Measurements from ENCODE around the gene CCDC38.
A peak's percentile ranks its signal among the peaks of the same experiment; 100 is the strongest.

CCDC38 gene

DNA sequence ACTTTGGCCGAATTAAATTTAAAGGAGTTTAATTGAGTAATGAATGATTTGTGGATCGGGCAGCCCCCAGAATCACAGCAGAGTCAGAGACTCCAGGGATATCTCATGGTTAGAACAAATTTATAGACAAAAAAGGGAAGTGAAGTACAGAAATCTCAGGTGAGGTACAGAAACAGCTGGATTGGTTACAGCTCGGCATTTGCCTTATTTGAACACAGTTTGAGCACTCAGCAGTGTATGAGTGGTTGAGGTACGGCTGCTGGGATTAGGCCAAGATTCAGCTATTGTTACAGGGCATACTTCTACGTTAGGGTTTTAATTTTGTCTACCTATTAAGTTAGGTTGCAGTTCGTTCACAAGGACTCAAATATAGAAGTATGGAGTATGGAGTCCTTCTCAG is 23.3 kb downstream of the CCDC38 start:
- TF ChIP-seq, protein P1, sequence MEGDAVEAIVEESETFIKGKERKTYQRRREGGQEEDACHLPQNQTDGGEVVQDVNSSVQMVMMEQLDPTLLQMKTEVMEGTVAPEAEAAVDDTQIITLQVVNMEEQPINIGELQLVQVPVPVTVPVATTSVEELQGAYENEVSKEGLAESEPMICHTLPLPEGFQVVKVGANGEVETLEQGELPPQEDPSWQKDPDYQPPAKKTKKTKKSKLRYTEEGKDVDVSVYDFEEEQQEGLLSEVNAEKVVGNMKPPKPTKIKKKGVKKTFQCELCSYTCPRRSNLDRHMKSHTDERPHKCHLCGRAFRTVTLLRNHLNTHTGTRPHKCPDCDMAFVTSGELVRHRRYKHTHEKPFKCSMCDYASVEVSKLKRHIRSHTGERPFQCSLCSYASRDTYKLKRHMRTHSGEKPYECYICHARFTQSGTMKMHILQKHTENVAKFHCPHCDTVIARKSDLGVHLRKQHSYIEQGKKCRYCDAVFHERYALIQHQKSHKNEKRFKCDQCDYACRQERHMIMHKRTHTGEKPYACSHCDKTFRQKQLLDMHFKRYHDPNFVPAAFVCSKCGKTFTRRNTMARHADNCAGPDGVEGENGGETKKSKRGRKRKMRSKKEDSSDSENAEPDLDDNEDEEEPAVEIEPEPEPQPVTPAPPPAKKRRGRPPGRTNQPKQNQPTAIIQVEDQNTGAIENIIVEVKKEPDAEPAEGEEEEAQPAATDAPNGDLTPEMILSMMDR (IDR thresholded peaks at IDR 0.05; ENCODE audit: insufficient read depth, low read depth, low read length, missing control alignments) = no peak
- no peak overlapping the region for H3K4me3 ChIP-seq (ENCODE audit: low read length)
- DNase-seq (ENCODE audit: low read depth) = no peak

DNA sequence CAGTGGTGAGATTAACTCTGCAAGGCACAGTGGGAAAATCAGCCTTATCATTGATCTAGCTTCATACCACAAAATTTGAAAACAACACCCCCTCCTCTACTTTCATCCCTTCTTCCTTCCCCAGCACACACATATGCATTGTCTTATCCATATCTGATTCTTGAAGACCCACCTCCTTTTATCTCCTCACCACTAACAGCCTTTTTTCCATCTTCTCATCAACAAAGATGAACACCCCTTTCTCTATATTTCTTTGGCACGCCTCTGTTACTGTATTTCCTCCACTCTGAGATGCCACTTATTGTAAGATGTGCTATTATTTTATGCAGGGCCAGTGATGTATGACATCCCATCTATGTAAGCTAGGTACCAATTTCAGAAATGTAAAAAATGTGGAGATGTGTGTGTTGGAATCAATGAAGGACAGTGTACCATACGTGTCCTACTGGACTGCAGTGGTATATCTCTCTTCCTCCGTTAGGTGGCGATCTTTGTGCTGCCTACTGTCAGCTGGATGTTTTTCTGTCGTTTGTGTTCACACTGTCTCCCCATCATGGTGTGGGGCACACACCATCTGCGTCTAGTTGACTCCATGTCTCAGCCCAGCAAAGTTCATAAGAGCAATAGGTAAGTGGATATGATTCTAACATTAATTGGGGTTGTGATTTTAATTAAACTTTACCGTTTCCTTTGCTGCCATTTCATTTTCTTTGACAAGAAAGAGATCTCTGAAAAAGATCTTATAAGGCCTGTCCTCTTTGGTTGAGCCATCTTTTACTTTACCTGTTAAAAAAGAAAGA is 24.0 kb downstream of the CCDC38 start:
- peak; percentile 65 for DNase-seq (ENCODE audit: low read depth)
- H3K4me3 ChIP-seq (ENCODE audit: low read length) = no peak overlapping the region
- TF ChIP-seq, protein P1 (IDR thresholded peaks at IDR 0.05; ENCODE audit: insufficient read depth, low read depth, low read length, missing control alignments) = peak; percentile 94

DNA sequence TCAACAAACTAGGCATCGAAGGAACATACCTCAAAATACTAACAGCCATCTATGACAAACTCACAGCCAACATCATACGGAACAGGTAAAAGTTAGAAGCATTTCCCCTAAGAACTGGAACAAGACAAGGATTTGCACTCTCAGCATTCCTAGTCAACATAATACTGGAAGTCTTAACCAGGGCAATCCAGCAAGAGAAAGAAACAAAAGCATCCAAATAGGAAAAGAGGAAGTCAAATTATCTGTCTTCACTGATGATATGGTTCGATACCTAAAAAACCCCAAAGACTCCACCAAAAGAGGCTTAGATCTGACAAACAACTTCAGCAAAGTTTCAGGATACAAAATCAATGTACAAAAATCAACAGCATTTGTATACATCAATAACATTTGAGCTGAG is 32.5 kb downstream of the CCDC38 start:
- TF ChIP-seq, protein P1 (IDR thresholded peaks at IDR 0.05; ENCODE audit: insufficient read depth, low read depth, low read length, missing control alignments) = no peak
- DNase-seq (ENCODE audit: low read depth) = no peak
- H3K4me3 ChIP-seq (ENCODE audit: low read length) = no peak overlapping the region

DNA sequence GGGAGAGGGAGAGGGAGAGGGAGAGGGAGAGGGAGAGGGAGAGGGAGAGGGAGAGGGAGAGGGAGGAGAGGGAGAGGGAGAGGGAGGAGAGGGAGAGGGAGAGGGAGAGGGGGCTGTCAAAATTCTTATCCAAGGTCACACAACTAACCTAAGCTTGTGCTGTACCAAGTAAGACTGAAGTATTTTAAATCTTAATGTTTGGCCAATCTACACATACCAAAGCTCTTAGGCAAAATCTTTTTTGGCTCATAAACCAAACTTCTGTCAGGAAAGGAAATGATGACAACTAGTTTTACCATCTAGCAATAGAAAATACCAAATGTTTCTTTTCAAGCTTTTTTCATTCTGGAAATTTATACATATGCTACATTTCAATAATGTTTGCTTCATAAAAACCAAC is 33.8 kb downstream of the CCDC38 start:
- H3K4me3 ChIP-seq (ENCODE audit: low read length) = no peak overlapping the region
- DNase-seq (ENCODE audit: low read depth) = no peak
- TF ChIP-seq, protein P1 (IDR thresholded peaks at IDR 0.05; ENCODE audit: insufficient read depth, low read depth, low read length, missing control alignments) = no peak

DNA sequence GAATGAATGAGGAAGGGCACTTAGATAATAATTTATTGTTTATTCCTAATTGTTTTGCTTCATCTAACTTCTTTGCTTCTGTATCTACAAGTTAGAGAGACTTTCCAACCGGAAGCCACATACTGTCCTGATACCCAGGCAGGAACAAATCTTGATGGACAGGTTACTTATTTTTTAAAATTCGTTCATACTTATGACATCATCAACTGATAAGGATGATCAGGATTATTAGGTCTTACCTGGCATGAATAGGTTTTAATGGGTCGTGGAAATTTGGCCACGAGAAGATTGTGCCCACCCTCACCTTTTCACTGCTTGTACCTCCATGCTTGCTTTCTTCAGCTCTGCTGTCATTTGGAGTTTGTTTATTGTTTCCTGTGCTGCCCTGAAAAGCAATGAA is 44.3 kb downstream of the CCDC38 start:
- DNase-seq (ENCODE audit: low read depth) = no peak
- TF ChIP-seq, protein P1 (IDR thresholded peaks at IDR 0.05; ENCODE audit: insufficient read depth, low read depth, low read length, missing control alignments) = no peak
- H3K4me3 ChIP-seq (ENCODE audit: low read length) = no peak overlapping the region

DNA sequence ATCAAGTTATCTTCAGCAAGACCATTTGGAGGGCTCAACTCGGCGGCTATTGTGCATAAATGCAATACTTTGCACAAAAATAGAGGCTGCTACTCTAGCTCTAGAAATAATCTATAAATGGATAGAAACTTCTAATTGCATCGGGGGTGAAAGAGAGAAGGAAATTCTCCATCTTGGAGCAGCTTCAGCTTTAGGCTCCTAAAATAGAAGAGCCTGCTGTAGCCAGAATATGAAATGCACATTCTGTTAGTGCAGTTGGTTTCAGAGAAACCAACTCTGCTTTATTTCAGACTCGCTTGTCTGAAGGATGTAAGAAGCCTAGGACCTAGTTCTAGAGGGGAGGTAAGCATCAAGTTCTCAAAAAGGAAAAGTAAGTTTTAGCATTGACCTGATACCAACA is 45.6 kb downstream of the CCDC38 start:
- DNase-seq (ENCODE audit: low read depth) = no peak
- H3K4me3 ChIP-seq (ENCODE audit: low read length) = no peak overlapping the region
- TF ChIP-seq, protein P1 (IDR thresholded peaks at IDR 0.05; ENCODE audit: insufficient read depth, low read depth, low read length, missing control alignments) = no peak

DNA sequence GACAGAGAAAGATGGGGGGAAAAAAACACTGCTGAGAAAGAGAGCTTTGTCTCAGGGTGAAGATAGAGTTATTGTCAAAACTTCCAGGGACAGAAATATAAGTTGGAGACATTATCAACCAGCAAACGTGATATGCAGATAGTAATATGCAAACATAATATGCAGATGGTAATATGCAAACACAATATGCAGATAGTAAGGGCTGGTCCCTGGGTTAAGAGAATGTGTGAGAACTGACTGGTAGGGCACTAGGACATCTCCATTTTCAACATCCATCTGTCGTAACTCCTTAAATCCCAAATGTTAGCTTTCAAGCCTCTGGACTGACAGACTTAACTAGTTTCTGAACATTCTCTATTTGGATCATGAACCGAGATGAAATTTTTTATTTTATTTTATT is 51.5 kb downstream of the CCDC38 start:
- TF ChIP-seq, protein P1 (IDR thresholded peaks at IDR 0.05; ENCODE audit: insufficient read depth, low read depth, low read length, missing control alignments) = no peak
- DNase-seq (ENCODE audit: low read depth) = no peak
- H3K4me3 ChIP-seq (ENCODE audit: low read length) = no peak overlapping the region
